HG02798 (cell line): ENCODE data around the gene CAV1.
"Not testable (repeated sequence)": the region's sequence is repeated elsewhere in the genome, so short reads cannot be mapped to it uniquely, and the experiment has no call there.

Experiments used
- ATAC-seq: cut with Tn5 transposase; IDR thresholded peaks from one replicate; pipeline ENCODE4 v1.9.1; 2021; ENCODE audit warnings: mild to moderate bottlenecking; ENCODE audit not compliant: unreplicated experiment, poor library complexity

The CAV1 gene

GRCh38 chr7:116576350-116577319 lies 51.8 kb downstream of the CAV1 start:
- ATAC-seq: no peak

GRCh38 chr7:116577320-116577871 lies 52.6 kb downstream of the CAV1 start:
- ATAC-seq: peak; percentile 94

GRCh38 chr7:116578526-116578925 lies 53.7 kb downstream of the CAV1 start:
- no peak for ATAC-seq

GRCh38 chr7:116579322-116579721 lies 54.5 kb downstream of the CAV1 start:
- no peak for ATAC-seq

- no peak for ATAC-seq
Observed at GRCh38 chr7:116579835-116580234, 55.0 kb downstream of the CAV1 start.

GRCh38 chr7:116582164-116582732 lies 57.4 kb downstream of the CAV1 start:
- ATAC-seq: no peak

- peak; percentile 44 for ATAC-seq
Observed at GRCh38 chr7:116582806-116583444, 58.1 kb downstream of the CAV1 start.

GRCh38 chr7:116583653-116584052 lies 58.8 kb downstream of the CAV1 start:
- peak; percentile 95 for ATAC-seq

- ATAC-seq: no peak
Observed at GRCh38 chr7:116584721-116585120, 59.9 kb downstream of the CAV1 start.

GRCh38 chr7:116585392-116585791 lies 60.6 kb downstream of the CAV1 start:
- ATAC-seq: no peak

GRCh38 chr7:116585967-116586366 lies 61.1 kb downstream of the CAV1 start:
- ATAC-seq: no peak

GRCh38 chr7:116587200-116587599 lies 62.4 kb downstream of the CAV1 start:
- not testable (repeated sequence) for ATAC-seq

GRCh38 chr7:116588225-116588624 lies 63.4 kb downstream of the CAV1 start:
- ATAC-seq: peak; percentile 39

GRCh38 chr7:116588641-116589594 lies 64.1 kb downstream of the CAV1 start:
- ATAC-seq: peak; percentile 48

GRCh38 chr7:116591202-116592040 lies 66.6 kb downstream of the CAV1 start:
- ATAC-seq: peak; percentile 37

- no peak for ATAC-seq
Observed at GRCh38 chr7:116592041-116592355, 67.2 kb downstream of the CAV1 start.

- no peak for ATAC-seq
Observed at GRCh38 chr7:116592445-116592844, 67.6 kb downstream of the CAV1 start.

- no peak for ATAC-seq
Observed at GRCh38 chr7:116593359-116594075, 68.7 kb downstream of the CAV1 start.
